Right ventricle myocardium inferior (tissue), 1 donor: ENCODE data around the gene C15orf62. TPM values are rescaled to one million over a fixed set of nuclear protein-coding genes. Genes with fewer than 3 reads are reported as not detected.
A peak's percentile ranks its signal among the peaks of the same experiment; 100 is the strongest.

ENCODE experiments used
- ATAC-seq: fragments of 200-7000 bp; cut with Tn5 transposase; one replicate; pipeline ENCODE4 v1.9.1; 2020; ENCODE audit warnings: mild to moderate bottlenecking, moderate library complexity
- DNase-seq: peaks from one replicate; pipeline ENCODE4 v3.0.0; 2021; ENCODE audit errors: missing footprints
- intact Hi-C: fragments of 100-400 bp; cut with DNase I; formaldehyde crosslinking; loops from one replicate; pipeline ENCODE4 v1.11.0; 2022
- total RNA-seq: library from RNA; stranded (reverse); fragmentation: NEBNext Ultra II Directional; extraction: Animal tissue kit (Norgen Biotek cat#: 25700); gene quantifications from one replicate; pipeline ENCODE4 v1.2.1, GENCODE V29; 2021
- donor health status: DM: no; HTN: yes; CAD: no; lungs with severe emphysema.

C15orf62 gene
- total RNA-seq, 1 donor from 2014 or later = 0.24 TPM

GRCh38 chr15:40754574-40754882 lies 15.3 kb upstream of the C15orf62 start:
- DNase-seq (no peak), ATAC-seq (peak; percentile 21)
- intact Hi-C loops = loop anchor here (1.0 to 10.0 kb wide), 2 partner anchors 59 to 240 kb away; partner anchors contain the start of gene RAD51

GRCh38 chr15:40754883-40755811 lies 14.6 kb upstream of the C15orf62 start, which contains the start of gene RMDN3:
Gene RMDN3, minus strand, starts transcription at chr15:40755254. Its CDS starts 471 bp downstream, at chr15:40754783.
- DNase-seq (peak; percentile 98), ATAC-seq (peak; percentile 99)
- intact Hi-C loops = loop anchor here (1.0 to 10.0 kb wide), 3 partner anchors 52 to 240 kb away; partner anchors contain the start of genes DNAJC17, RAD51 and ZFYVE19

GRCh38 chr15:40755812-40756208 lies 14.0 kb upstream of the C15orf62 start:
- no peak for ATAC-seq
- intact Hi-C loops = loop anchor here (1.0 to 10.0 kb wide), 2 partner anchors 51 to 241 kb away; partner anchors contain the start of genes DNAJC17 and ZFYVE19
- no peak for DNase-seq

GRCh38 chr15:40756938-40757337 lies 12.8 kb upstream of the C15orf62 start:
- DNase-seq = no peak
- intact Hi-C loops = loop anchor here (10.0 kb wide), 1 partner anchor 242 kb away; no protein-coding TSS in a partner anchor
- ATAC-seq = no peak

- intact Hi-C loops = loop anchor here (10.0 kb wide), 1 partner anchor 245 kb away; no protein-coding TSS in a partner anchor
- DNase-seq = no peak
- no peak for ATAC-seq
Observed at GRCh38 chr15:40759961-40760360, 9.8 kb upstream of the C15orf62 start.

- DNase-seq = peak; percentile 85
- intact Hi-C loops = no loop called here
- ATAC-seq = peak; percentile 20
Observed at GRCh38 chr15:40762919-40763800, 6.6 kb upstream of the C15orf62 start.

- ATAC-seq (peak; percentile 84), DNase-seq (peak; percentile 86)
- intact Hi-C loops = no loop called here
Observed at GRCh38 chr15:40763801-40764628, 5.8 kb upstream of the C15orf62 start, which contains the start of gene GCHFR. Gene GCHFR, plus strand, starts transcription at chr15:40764068. Its CDS starts 113 bp downstream, at chr15:40764181.

- DNase-seq (no peak), ATAC-seq (peak; percentile 4)
- intact Hi-C loops = no loop called here
Observed at GRCh38 chr15:40764629-40765103, 5.1 kb upstream of the C15orf62 start.

GRCh38 chr15:40766194-40766815 lies 3.5 kb upstream of the C15orf62 start:
- intact Hi-C loops = no loop called here
- ATAC-seq = no peak
- DNase-seq = no peak

- intact Hi-C loops = no loop called here
- DNase-seq (no peak), ATAC-seq (no peak)
Observed at GRCh38 chr15:40766906-40767837, 2.6 kb upstream of the C15orf62 start.

- no peak for ATAC-seq
- no peak for DNase-seq
- intact Hi-C loops = no loop called here
Observed at GRCh38 chr15:40767838-40768500, 1.8 kb upstream of the C15orf62 start.

- intact Hi-C loops = no loop called here
- ATAC-seq = no peak
- no peak for DNase-seq
Observed at GRCh38 chr15:40768521-40769273, 1.1 kb upstream of the C15orf62 start.

- ATAC-seq (no peak), DNase-seq (no peak)
- intact Hi-C loops = no loop called here
Observed at GRCh38 chr15:40770147-40770721, 454 bp downstream of the C15orf62 start.

- intact Hi-C loops = no loop called here
- ATAC-seq (no peak), DNase-seq (no peak)
Observed at GRCh38 chr15:40771242-40771641, 1.5 kb downstream of the C15orf62 start.

- intact Hi-C loops = no loop called here
- ATAC-seq (no peak), DNase-seq (no peak)
Observed at GRCh38 chr15:40772014-40772413, 2.2 kb downstream of the C15orf62 start.
